ENCODE measurements around the gene FRG2B. TPM values are rescaled to one million over a fixed set of nuclear protein-coding genes. Genes with fewer than 3 reads are reported as not detected.
"Not testable (repeated sequence)": the region's sequence is repeated elsewhere in the genome, so short reads cannot be mapped to it uniquely, and the experiment has no call there.

Gene FRG2B
- total and polyA plus RNA-seq, 2 donors (not counting 1 experiment from before 2014, with no cell fraction given), result not detected

DNA sequence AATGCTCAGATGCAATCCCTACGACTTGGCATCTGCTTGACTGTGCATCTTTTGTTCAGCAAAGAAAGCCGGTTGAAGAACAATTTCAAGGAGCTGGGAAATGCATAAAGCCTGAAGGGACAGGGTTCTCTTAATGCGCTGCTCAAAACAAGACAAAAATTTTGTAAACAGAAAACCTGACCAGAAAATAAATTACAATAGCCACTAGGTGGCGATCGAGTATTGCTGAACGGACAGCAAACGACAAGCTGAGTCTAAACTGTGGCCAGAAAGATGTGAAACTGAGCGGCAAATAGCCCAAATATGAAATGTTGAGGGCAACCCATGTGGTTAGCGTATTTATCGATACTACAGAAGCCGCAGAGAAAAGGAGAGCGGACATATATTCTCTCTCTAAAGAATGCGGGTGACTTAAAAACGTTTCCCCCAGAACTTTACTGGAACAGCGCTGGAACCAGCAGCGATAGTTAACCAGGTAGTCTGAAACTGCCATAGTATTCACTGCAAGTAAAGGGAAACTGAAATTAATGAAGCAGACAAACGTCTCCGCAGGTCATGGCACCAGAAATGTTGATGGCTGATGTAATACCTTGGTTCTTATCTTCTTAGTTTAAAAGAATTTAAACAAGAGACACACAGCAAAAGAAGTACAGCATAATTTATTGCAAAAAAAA is 20.6 kb upstream of the FRG2B start:
- H3K4me1 ChIP-seq (ENCODE audit: control insufficient read depth, extremely low read depth, insufficient read depth, low read length); H3K9me3 ChIP-seq (ENCODE audit: control insufficient read depth, insufficient read depth, low read depth, low read length); H3K4me3 ChIP-seq (replicated peaks in 1 of 4; ENCODE audit: control extremely low read depth in 1 of 4, insufficient read depth in 1 of 4, low read depth in 3 of 4, low read length in 4 of 4); DNase-seq (ENCODE audit: low read depth in 2 of 2); H3K4me2 ChIP-seq (ENCODE audit: extremely low read depth, insufficient read depth, low read length); H4K20me1 ChIP-seq (ENCODE audit: control insufficient read depth, extremely low read depth, insufficient read depth, low read length); H3K27ac ChIP-seq (ENCODE audit: insufficient read depth, low read length); H3K79me2 ChIP-seq (ENCODE audit: control insufficient read depth, insufficient read depth, low read length); H2AFZ ChIP-seq (ENCODE audit: low read length); H3K9ac ChIP-seq (ENCODE audit: insufficient read depth, low read length); H3K36me3 ChIP-seq (ENCODE audit: control insufficient read depth, insufficient read depth, low read length); H3K27me3 ChIP-seq (ENCODE audit: control insufficient read depth, insufficient read depth, low read length): not testable (repeated sequence)

DNA sequence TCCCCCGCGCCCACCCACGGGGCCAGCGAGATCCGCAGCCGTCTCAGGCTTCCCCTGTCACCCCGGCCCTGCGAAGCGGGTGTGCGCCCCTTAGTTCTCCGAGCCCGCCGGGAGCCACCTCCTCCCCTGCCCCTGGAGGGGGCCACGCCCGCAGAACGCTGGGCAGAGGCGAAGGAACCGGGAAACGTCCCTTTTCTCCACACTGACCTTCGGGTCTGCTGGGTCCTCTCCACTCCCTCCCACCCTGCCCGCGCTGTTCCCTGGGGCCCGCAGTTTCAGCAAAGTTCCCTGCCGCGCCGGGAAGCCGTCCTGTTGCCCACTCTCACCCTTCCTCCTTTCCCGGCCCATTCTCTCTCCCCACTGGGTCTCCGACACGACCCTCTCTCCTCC is 11.2 kb upstream of the FRG2B start:
- not testable (repeated sequence) for H2AFZ ChIP-seq (ENCODE audit: low read length); H4K20me1 ChIP-seq (ENCODE audit: control insufficient read depth, extremely low read depth, insufficient read depth, low read length); H3K9ac ChIP-seq (ENCODE audit: insufficient read depth, low read length); H3K4me3 ChIP-seq (replicated peaks in 1 of 4; ENCODE audit: control extremely low read depth in 1 of 4, insufficient read depth in 1 of 4, low read depth in 3 of 4, low read length in 4 of 4); H3K4me1 ChIP-seq (ENCODE audit: control insufficient read depth, extremely low read depth, insufficient read depth, low read length); DNase-seq (ENCODE audit: low read depth in 2 of 2); H3K36me3 ChIP-seq (ENCODE audit: control insufficient read depth, insufficient read depth, low read length); H3K27me3 ChIP-seq (ENCODE audit: control insufficient read depth, insufficient read depth, low read length); H3K27ac ChIP-seq (ENCODE audit: insufficient read depth, low read length); H3K4me2 ChIP-seq (ENCODE audit: extremely low read depth, insufficient read depth, low read length); H3K79me2 ChIP-seq (ENCODE audit: control insufficient read depth, insufficient read depth, low read length); H3K9me3 ChIP-seq (ENCODE audit: control insufficient read depth, insufficient read depth, low read depth, low read length)

- not testable (repeated sequence) for H3K36me3 ChIP-seq (ENCODE audit: control insufficient read depth, insufficient read depth, low read length); H4K20me1 ChIP-seq (ENCODE audit: control insufficient read depth, extremely low read depth, insufficient read depth, low read length); H3K27me3 ChIP-seq (ENCODE audit: control insufficient read depth, insufficient read depth, low read length); H3K27ac ChIP-seq (ENCODE audit: insufficient read depth, low read length); H3K9ac ChIP-seq (ENCODE audit: insufficient read depth, low read length); H3K79me2 ChIP-seq (ENCODE audit: control insufficient read depth, insufficient read depth, low read length); H3K4me1 ChIP-seq (ENCODE audit: control insufficient read depth, extremely low read depth, insufficient read depth, low read length); H3K4me3 ChIP-seq (replicated peaks in 1 of 4; ENCODE audit: control extremely low read depth in 1 of 4, insufficient read depth in 1 of 4, low read depth in 3 of 4, low read length in 4 of 4); H3K4me2 ChIP-seq (ENCODE audit: extremely low read depth, insufficient read depth, low read length); DNase-seq (ENCODE audit: low read depth in 2 of 2); H2AFZ ChIP-seq (ENCODE audit: low read length); H3K9me3 ChIP-seq (ENCODE audit: control insufficient read depth, insufficient read depth, low read depth, low read length)
These were observed 10.7 kb upstream of the FRG2B start for GRCh38 chr10:133637202-133637845.

GRCh38 chr10:133630723-133631249 is 4.2 kb upstream of the FRG2B start:
- not testable (repeated sequence) for H3K4me3 ChIP-seq (replicated peaks in 1 of 4; ENCODE audit: control extremely low read depth in 1 of 4, insufficient read depth in 1 of 4, low read depth in 3 of 4, low read length in 4 of 4); H4K20me1 ChIP-seq (ENCODE audit: control insufficient read depth, extremely low read depth, insufficient read depth, low read length); H3K27ac ChIP-seq (ENCODE audit: insufficient read depth, low read length); H3K4me2 ChIP-seq (ENCODE audit: extremely low read depth, insufficient read depth, low read length); H2AFZ ChIP-seq (ENCODE audit: low read length); H3K9ac ChIP-seq (ENCODE audit: insufficient read depth, low read length); H3K4me1 ChIP-seq (ENCODE audit: control insufficient read depth, extremely low read depth, insufficient read depth, low read length); H3K79me2 ChIP-seq (ENCODE audit: control insufficient read depth, insufficient read depth, low read length); H3K9me3 ChIP-seq (ENCODE audit: control insufficient read depth, insufficient read depth, low read depth, low read length); H3K27me3 ChIP-seq (ENCODE audit: control insufficient read depth, insufficient read depth, low read length); H3K36me3 ChIP-seq (ENCODE audit: control insufficient read depth, insufficient read depth, low read length); DNase-seq (ENCODE audit: low read depth in 2 of 2)

- not testable (repeated sequence) for H3K4me3 ChIP-seq (replicated peaks in 1 of 4; ENCODE audit: control extremely low read depth in 1 of 4, insufficient read depth in 1 of 4, low read depth in 3 of 4, low read length in 4 of 4); H3K79me2 ChIP-seq (ENCODE audit: control insufficient read depth, insufficient read depth, low read length); H3K4me1 ChIP-seq (ENCODE audit: control insufficient read depth, extremely low read depth, insufficient read depth, low read length); DNase-seq (ENCODE audit: low read depth in 2 of 2); H3K36me3 ChIP-seq (ENCODE audit: control insufficient read depth, insufficient read depth, low read length); H4K20me1 ChIP-seq (ENCODE audit: control insufficient read depth, extremely low read depth, insufficient read depth, low read length); H3K9ac ChIP-seq (ENCODE audit: insufficient read depth, low read length); H3K27ac ChIP-seq (ENCODE audit: insufficient read depth, low read length); H3K27me3 ChIP-seq (ENCODE audit: control insufficient read depth, insufficient read depth, low read length); H2AFZ ChIP-seq (ENCODE audit: low read length); H3K9me3 ChIP-seq (ENCODE audit: control insufficient read depth, insufficient read depth, low read depth, low read length); H3K4me2 ChIP-seq (ENCODE audit: extremely low read depth, insufficient read depth, low read length)
These were observed 4.1 kb downstream of the FRG2B start for GRCh38 chr10:133622544-133622943.
